IMR-90 (cell line): ENCODE measurements around the gene TBCK. TPM values are rescaled to one million over a fixed set of nuclear protein-coding genes. Genes with fewer than 3 reads are reported as not detected.

ENCODE experiments used
- ATAC-seq: fragments of 200-7000 bp; cut with Tn5 transposase; 2 replicates; pipeline ENCODE4 v1.9.1; 2020; ENCODE audit warnings: low read depth, mild to moderate bottlenecking, moderate library complexity
- BruUV-seq: library from RNA; stranded (reverse); fragments of 400-500 nt; replicated peaks from 2 replicates; lab custom pipeline; 2021; lab: Mats Ljungman, UMichigan
- CTCF ChIA-PET: fragments of 300-600 bp; formaldehyde crosslinking; extraction: SDS; loops from one replicate; lab custom pipeline; 2021; ENCODE audit warnings: antibody characterized with exemption; lab: Yijun Ruan, JAX
- POLR2A ChIA-PET: fragments of 300-600 bp; sonication (Branson Sonifier 250); formaldehyde crosslinking; loops from one replicate; lab custom pipeline; 2022; ENCODE audit warnings: antibody characterized with exemption; ENCODE audit not compliant: unreplicated experiment; lab: Charles Lee
- DNase-seq: peaks from one replicate; pipeline ENCODE4 v3.0.0; 2013
- H2AFZ ChIP-seq: replicated peaks from 2 replicates; pipeline ENCODE3; 2013; ENCODE audit warnings: low read length, mild to moderate bottlenecking; ENCODE audit not compliant: poor library complexity
- H2AK5ac ChIP-seq: 2 replicates; pipeline ENCODE4 v1.6.1; 2013; ENCODE audit warnings: low read depth, low read length, inconsistent platforms
- H2AK9ac ChIP-seq: replicated peaks from 2 replicates; pipeline ENCODE3; 2013; ENCODE audit warnings: mild to moderate bottlenecking, low read depth, low read length, moderate library complexity; ENCODE audit not compliant: poor library complexity
- H2BK120ac ChIP-seq: 2 replicates; pipeline ENCODE4 v1.6.1; 2013; ENCODE audit warnings: low read depth, low read length, inconsistent platforms
- H2BK15ac ChIP-seq: 3 replicates; pipeline ENCODE4 v1.6.1; 2013; ENCODE audit warnings: low read depth, low read length, inconsistent platforms
- H2BK20ac ChIP-seq: 2 replicates; pipeline ENCODE4 v1.6.1; 2013; ENCODE audit warnings: low read depth, mild to moderate bottlenecking, inconsistent platforms, low read length, moderate library complexity
- H2BK5ac ChIP-seq: 2 replicates; pipeline ENCODE4 v1.6.1; 2013; ENCODE audit warnings: mild to moderate bottlenecking, low read depth, low read length, inconsistent platforms; ENCODE audit not compliant: poor library complexity, severe bottlenecking
- H3K14ac ChIP-seq: replicated peaks from 2 replicates; pipeline ENCODE4 v1.6.1; 2013; ENCODE audit warnings: low read depth, low read length, inconsistent platforms
- H3K18ac ChIP-seq: 2 replicates; pipeline ENCODE4 v1.6.1; 2013; ENCODE audit warnings: low read depth, low read length, control low read depth
- H3K23ac ChIP-seq: 2 replicates; pipeline ENCODE4 v1.6.1; 2013; ENCODE audit warnings: low read depth, low read length, inconsistent platforms
- H3K27ac ChIP-seq: 2 replicates; pipeline ENCODE4 v1.5.1; 2013; ENCODE audit warnings: mild to moderate bottlenecking, control low read depth, low read length; ENCODE audit not compliant: insufficient read depth
- H3K27me3 ChIP-seq: 2 replicates; pipeline ENCODE4 v1.6.1; 2013; ENCODE audit warnings: low read length; ENCODE audit not compliant: control insufficient read depth, insufficient read depth
- H3K36me3 ChIP-seq: 2 replicates; pipeline ENCODE4 v1.6.1; 2013; ENCODE audit warnings: low read length, mixed read lengths; ENCODE audit not compliant: control insufficient read depth, insufficient read depth
- H3K4ac ChIP-seq: 2 replicates; pipeline ENCODE4 v1.6.1; 2013; ENCODE audit warnings: low read depth, low read length, inconsistent platforms
- H3K4me1 ChIP-seq: 2 replicates; pipeline ENCODE4 v1.6.1; 2013; ENCODE audit warnings: low read length, mixed read lengths; ENCODE audit not compliant: control insufficient read depth, insufficient read depth
- H3K4me2 ChIP-seq: 2 replicates; pipeline ENCODE4 v1.6.1; 2013; ENCODE audit warnings: low read depth, mild to moderate bottlenecking, control low read depth, low read length, moderate library complexity
- H3K4me3 ChIP-seq: 2 replicates; pipeline ENCODE4 v1.5.1; 2013; ENCODE audit warnings: low read depth, mild to moderate bottlenecking, control low read depth, low read length, moderate library complexity; ENCODE audit not compliant: insufficient read depth
- H3K56ac ChIP-seq: 2 replicates; pipeline ENCODE4 v1.6.1; 2013; ENCODE audit warnings: low read length, inconsistent platforms; ENCODE audit not compliant: insufficient read depth; ENCODE audit errors: extremely low read depth
- H3K79me1 ChIP-seq, 2 experiments: 2 replicates each; pipeline ENCODE4 v1.6.1; 2013; ENCODE audit warnings: low read length in 2 of 2, inconsistent platforms in 1 of 2, low read depth in 1 of 2
- H3K9ac ChIP-seq: 2 replicates; pipeline ENCODE4 v1.6.1; 2013; ENCODE audit warnings: low read depth, low read length, control low read depth
- H3K9me1 ChIP-seq: 2 replicates; pipeline ENCODE4 v1.6.1; 2013; ENCODE audit warnings: low read length, inconsistent platforms; ENCODE audit not compliant: insufficient read depth
- H3K9me3 ChIP-seq: 2 replicates; pipeline ENCODE4 v1.6.1; 2013; ENCODE audit warnings: low read length; ENCODE audit not compliant: control insufficient read depth, insufficient read depth
- H4K20me1 ChIP-seq: 2 replicates; pipeline ENCODE4 v1.6.1; 2013; ENCODE audit warnings: low read length, inconsistent platforms; ENCODE audit not compliant: insufficient read depth
- H4K5ac ChIP-seq: 2 replicates; pipeline ENCODE4 v1.6.1; 2013; ENCODE audit warnings: mild to moderate bottlenecking, low read depth, low read length, control low read depth
- H4K8ac ChIP-seq, 2 experiments: 2 replicates each; pipeline ENCODE4 v1.6.1; 2013; ENCODE audit warnings: low read depth in 2 of 2, low read length in 2 of 2, control low read depth in 1 of 2, inconsistent platforms in 1 of 2
- H4K91ac ChIP-seq: 2 replicates; pipeline ENCODE4 v1.6.1; 2013; ENCODE audit warnings: low read depth, low read length, inconsistent platforms; ENCODE audit not compliant: insufficient read depth
- CEBPB ChIP-seq: IDR thresholded peaks from 2 replicates; pipeline ENCODE4 v1.6.1; 2012; ENCODE audit warnings: low read depth, low read length, improper control_type of control experiment
- MAFK ChIP-seq: IDR thresholded peaks from 2 replicates; pipeline ENCODE4 v1.6.1; 2012; ENCODE audit warnings: low read depth, low read length, improper control_type of control experiment
- RCOR1 ChIP-seq: IDR thresholded peaks from 2 replicates; pipeline ENCODE4 v1.6.1; 2012; ENCODE audit warnings: mild to moderate bottlenecking, low read length, improper control_type of control experiment; ENCODE audit not compliant: insufficient replicate concordance
- WGBS, 2 experiments: methylation state at CpG; one replicate each; pipeline versions ENCODE4 v1.1.5 to v1.1.7; 2013; ENCODE audit warnings: missing lambda C conversion rate in 2 of 2; ENCODE audit not compliant: insufficient read length in 1 of 2; ENCODE audit errors: extremely low coverage in 2 of 2; 5-methylcytosine and 5-hydroxymethylcytosine counted together
- dilution Hi-C: fragments of 300-500 bp; cut with HindIII; formaldehyde crosslinking; loops from one replicate; pipeline ENCODE4 v1.14.3; 2018; ENCODE audit warnings: low sequenced_read_pairs; ENCODE audit not compliant: unreplicated experiment
- in situ Hi-C: fragments of 300-500 bp; cut with MboI; formaldehyde crosslinking; loops from 3 replicates; pipeline ENCODE4 v1.14.3; 2019; ENCODE audit warnings: low sequenced_read_pairs, inconsistent platforms, mixed read lengths
- intact Hi-C: fragments of 100-400 bp; cut with micrococcal nuclease; formaldehyde crosslinking; loops from 2 replicates; pipeline ENCODE4 v1.10.0; 2022
- polyA plus RNA-seq, 3 experiments: library from polyadenylated mRNA; depleted of rRNA; stranded (reverse); fragments of >200 nt; gene quantifications; 2 replicates each; pipeline ENCODE4 v1.2.3, GENCODE V29; 2012; ENCODE audit warnings: low replicate concordance in 1 of 3
- total RNA-seq: library from RNA; depleted of rRNA; stranded (reverse); fragments of >200 nt; gene quantifications from 2 replicates; pipeline ENCODE4 v1.2.3, GENCODE V29; 2012

The TBCK gene
- total and polyA plus RNA-seq, 2 of the 4 experiments (the other 2 are of a cell fraction) = 10.7 to 29.9 TPM

DNA sequence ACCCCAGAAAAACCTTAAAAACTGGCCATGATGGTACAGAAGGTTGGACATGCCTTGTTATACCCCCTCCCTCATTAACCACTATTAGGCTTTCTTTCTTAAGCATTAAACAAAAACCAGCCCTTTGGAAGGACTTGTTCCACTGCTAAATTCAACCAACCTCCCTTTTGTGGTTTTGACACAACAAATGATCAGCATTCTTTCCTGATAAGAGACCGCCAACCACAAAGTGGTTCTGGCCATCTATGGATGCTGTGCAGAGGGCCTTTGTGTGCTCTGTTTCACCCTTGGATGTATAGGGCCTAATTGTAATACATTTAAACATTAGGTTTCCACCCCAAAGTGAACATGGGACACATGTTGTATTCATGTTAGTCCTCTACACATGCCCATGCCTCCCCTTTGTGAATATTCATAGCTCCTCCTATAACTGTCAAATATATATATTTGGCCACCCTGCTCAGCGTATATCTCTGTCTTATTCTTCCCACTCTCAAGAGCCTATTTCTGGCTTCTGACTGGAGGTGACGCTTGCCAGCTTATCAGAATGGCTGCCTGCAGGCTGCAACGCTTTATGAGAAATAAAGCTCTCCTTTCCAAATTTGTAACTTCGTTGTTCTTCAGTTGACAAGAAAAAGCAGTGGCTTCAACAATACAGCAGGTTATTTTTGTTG is 294.1 kb downstream of the TBCK start:
- H3K4me1 ChIP-seq = peaks cover 2% of the 10 kb centered on the region; the same call in 1 of the 2 replicates
- ChIA-PET CTCF (no interaction called here), POLR2A (no interaction called here)
- H3K9me3 ChIP-seq = no peaks in the 10 kb centered on the region
- TF ChIP-seq MAFK (no peak), CEBPB (no peak), RCOR1 (no peak)
- DNase-seq (no peak), ATAC-seq (no peak)
- no peak overlapping the region for H3K9ac ChIP-seq
- in situ Hi-C loops (no loop called here), dilution Hi-C loops (no loop called here), intact Hi-C loops (no loop called here)
- no peaks in the 10 kb centered on the region for H3K27me3 ChIP-seq
- H2AFZ ChIP-seq = no peak overlapping the region
- H4K5ac ChIP-seq = no peak overlapping the region
- no peak overlapping the region for H2BK15ac ChIP-seq
- no peaks in the 10 kb centered on the region for H4K20me1 ChIP-seq
- no peak overlapping the region for H3K4ac ChIP-seq
- H3K36me3 ChIP-seq = no peaks in the 10 kb centered on the region
- H3K14ac ChIP-seq = no peak overlapping the region
- BruUV-seq = no TSS peak
- H3K4me2 ChIP-seq = no peak overlapping the region
- H3K56ac ChIP-seq = no peak overlapping the region
- H4K8ac ChIP-seq = no peak overlapping the region
- no peak overlapping the region for H2BK20ac ChIP-seq
- H2BK120ac ChIP-seq = no peak overlapping the region
- no peak overlapping the region for H4K91ac ChIP-seq
- no peak overlapping the region for H3K23ac ChIP-seq
- no peaks in the 10 kb centered on the region for H3K79me1 ChIP-seq
- no peaks in the 10 kb centered on the region for H3K9me1 ChIP-seq
- 71% methylated on average over 1 of the region's 5 CpGs; no CpG with 5 or more reads in 1 of the 2 experiments for WGBS, 2 experiments
- no peak overlapping the region for H2BK5ac ChIP-seq
- no peak overlapping the region for H3K4me3 ChIP-seq
- H2AK9ac ChIP-seq = no peak overlapping the region
- H2AK5ac ChIP-seq = no peak overlapping the region
- no peak overlapping the region for H3K27ac ChIP-seq
- no peak overlapping the region for H3K18ac ChIP-seq
